ENCODE data around the gene HYCC2. TPM values are rescaled to one million over a fixed set of nuclear protein-coding genes. Genes with fewer than 3 reads are reported as not detected.

Gene HYCC2
- total RNA-seq, 1 donor, result 11.7 TPM

DNA sequence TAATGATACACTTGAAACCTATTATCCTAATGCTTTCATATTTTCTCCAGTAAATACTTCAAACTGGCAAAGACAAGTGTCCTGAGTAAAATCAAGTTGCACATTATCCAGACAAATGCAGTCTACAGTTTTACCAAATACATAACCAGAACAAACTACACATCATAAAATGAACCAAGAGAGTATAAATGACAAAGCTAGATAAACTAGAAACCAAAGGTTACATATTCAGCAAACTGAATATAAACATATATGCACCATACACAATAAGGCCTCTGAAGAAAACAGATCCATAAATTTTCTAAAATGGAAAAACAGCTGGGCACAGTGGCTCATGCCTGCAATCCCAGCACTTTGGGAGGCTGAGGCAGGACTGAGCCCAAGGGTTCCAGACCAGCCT lies 47.0 kb downstream of the HYCC2 start:
- H3K4me3 ChIP-seq (ENCODE audit: low read depth, low read length), result no peak overlapping the region
- DNase-seq (ENCODE audit: low read depth), result no peak
- TF ChIP-seq, protein P1, sequence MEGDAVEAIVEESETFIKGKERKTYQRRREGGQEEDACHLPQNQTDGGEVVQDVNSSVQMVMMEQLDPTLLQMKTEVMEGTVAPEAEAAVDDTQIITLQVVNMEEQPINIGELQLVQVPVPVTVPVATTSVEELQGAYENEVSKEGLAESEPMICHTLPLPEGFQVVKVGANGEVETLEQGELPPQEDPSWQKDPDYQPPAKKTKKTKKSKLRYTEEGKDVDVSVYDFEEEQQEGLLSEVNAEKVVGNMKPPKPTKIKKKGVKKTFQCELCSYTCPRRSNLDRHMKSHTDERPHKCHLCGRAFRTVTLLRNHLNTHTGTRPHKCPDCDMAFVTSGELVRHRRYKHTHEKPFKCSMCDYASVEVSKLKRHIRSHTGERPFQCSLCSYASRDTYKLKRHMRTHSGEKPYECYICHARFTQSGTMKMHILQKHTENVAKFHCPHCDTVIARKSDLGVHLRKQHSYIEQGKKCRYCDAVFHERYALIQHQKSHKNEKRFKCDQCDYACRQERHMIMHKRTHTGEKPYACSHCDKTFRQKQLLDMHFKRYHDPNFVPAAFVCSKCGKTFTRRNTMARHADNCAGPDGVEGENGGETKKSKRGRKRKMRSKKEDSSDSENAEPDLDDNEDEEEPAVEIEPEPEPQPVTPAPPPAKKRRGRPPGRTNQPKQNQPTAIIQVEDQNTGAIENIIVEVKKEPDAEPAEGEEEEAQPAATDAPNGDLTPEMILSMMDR (IDR thresholded peaks at IDR 0.05; ENCODE audit: insufficient read depth, low read length), result no peak

DNA sequence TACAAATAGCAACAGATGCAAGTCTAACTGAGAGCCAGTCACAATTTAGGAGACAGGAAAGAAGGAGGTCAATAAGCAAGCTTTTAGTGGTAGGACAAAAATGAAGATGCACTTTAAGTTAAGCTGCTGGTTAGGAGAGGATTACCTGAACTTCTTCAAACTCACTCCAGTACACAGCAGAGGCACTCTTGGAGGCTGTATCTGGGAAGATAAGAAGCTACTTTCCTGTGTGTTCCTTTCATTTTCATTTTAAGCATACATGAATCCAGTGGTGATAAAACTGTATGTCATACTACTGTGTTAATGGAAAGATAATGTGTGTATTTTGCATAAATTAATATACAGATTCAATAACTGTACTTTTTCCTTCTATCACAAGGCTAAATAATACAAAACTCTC lies 49.6 kb downstream of the HYCC2 start:
- H3K4me3 ChIP-seq (ENCODE audit: low read depth, low read length), result no peak overlapping the region
- TF ChIP-seq, protein P1 (IDR thresholded peaks at IDR 0.05; ENCODE audit: insufficient read depth, low read length), result no peak
- DNase-seq (ENCODE audit: low read depth), result no peak

Small RNAs within 50 kb of the gene (small RNA-seq; reads per million reads assigned to genes)
- gene RNU6-1206P, result not detected

Other genes with a start within 250 kb of the HYCC2 start
- 59.8 and 175 TPM in 2 replicates for gene CLK1, start 207.0 kb downstream of the HYCC2 start, total RNA-seq (ENCODE audit: low replicate concordance)
- 47.3 and 50.0 TPM in 2 replicates for gene PPIL3, start 182.6 kb downstream of the HYCC2 start, total RNA-seq (ENCODE audit: low replicate concordance)
- gene NIF3L1, start 182.3 kb downstream of the HYCC2 start, total RNA-seq (ENCODE audit: low replicate concordance), result 8.4 and 38.5 TPM in 2 replicates
- 12.7 and 17.4 TPM in 2 replicates for gene ORC2, start 108.0 kb downstream of the HYCC2 start, total RNA-seq (ENCODE audit: low replicate concordance)
- gene NDUFB3, start 330 bp upstream of the HYCC2 start, total RNA-seq (ENCODE audit: low replicate concordance), result 70.3 and 198 TPM in 2 replicates
- gene CFLAR, start 44.5 kb upstream of the HYCC2 start, total RNA-seq (ENCODE audit: low replicate concordance), result 71.5 and 134 TPM in 2 replicates
- gene CASP10, start 111.5 kb upstream of the HYCC2 start, total RNA-seq (ENCODE audit: low replicate concordance), result 4.8 and 9.1 TPM in 2 replicates
- 26.8 and 28.6 TPM in 2 replicates for gene CASP8, start 188.9 kb upstream of the HYCC2 start, total RNA-seq (ENCODE audit: low replicate concordance)

All from fibroblast of the aortic adventitia (primary cell).